Muscle of arm (tissue), 12 donors: ENCODE results near the gene CEP95. TPM values are rescaled to one million over a fixed set of nuclear protein-coding genes. Genes with fewer than 3 reads are reported as not detected.
A peak's percentile ranks its signal among the peaks of the same experiment; 100 is the strongest.
"Not testable (repeated sequence)": the region's sequence is repeated elsewhere in the genome, so short reads cannot be mapped to it uniquely, and the experiment has no call there.

ENCODE experiments used
- DNase-seq: peaks from one replicate; pipeline ENCODE4 v3.0.0-alpha.2; 2013
- polyA plus RNA-seq, 12 donors: library from polyadenylated mRNA; unstranded; fragments of 120-200 nt; gene quantifications; one replicate each; pipeline ENCODE4 v1.2.1, GENCODE V29; 2013; ENCODE audit not compliant: insufficient read length in 12 of 12

Gene CEP95
- polyA plus RNA-seq, 12 donors: 36.0 to 131 (median 56.1) TPM; not detected in 1

DNA sequence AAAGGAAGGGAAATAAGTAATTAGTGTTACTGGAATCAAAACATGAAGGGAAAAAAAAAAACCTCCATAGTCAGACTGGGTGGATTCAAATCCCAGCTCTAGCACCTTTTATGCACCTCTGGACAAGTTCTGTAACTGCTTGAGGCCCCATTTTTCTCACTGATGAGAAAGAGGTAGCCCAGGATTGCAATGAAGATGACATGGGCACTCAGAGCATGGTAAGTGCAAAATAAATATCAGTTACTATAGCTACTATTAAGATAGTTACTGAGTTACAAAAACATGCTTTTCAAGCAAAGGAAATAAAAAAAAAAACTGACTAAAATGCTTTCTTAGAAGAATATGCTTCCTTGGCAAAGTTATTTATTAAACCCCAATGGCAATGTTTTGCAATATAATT is 58.8 kb downstream of the CEP95 start:
- no peak for DNase-seq

DNA sequence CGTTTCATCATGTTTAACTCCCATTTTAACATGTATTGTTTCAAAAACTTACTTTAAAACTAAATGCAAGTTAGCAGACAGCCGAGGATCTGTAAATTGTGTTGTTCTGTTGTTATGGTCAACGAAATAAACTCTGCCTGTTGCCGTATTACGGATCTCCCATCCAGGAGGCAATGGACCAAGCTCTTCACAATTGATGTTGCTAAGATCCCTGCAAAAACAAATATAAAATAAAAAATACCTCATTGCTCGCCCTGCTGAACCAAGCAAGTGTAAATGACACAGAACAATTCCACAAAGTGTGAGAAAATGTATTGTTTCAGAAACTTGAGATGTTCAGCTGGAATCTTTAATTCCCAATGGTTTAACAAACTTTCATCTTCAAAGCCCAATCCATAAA is 65.0 kb downstream of the CEP95 start:
- peak; percentile 83 for DNase-seq

DNA sequence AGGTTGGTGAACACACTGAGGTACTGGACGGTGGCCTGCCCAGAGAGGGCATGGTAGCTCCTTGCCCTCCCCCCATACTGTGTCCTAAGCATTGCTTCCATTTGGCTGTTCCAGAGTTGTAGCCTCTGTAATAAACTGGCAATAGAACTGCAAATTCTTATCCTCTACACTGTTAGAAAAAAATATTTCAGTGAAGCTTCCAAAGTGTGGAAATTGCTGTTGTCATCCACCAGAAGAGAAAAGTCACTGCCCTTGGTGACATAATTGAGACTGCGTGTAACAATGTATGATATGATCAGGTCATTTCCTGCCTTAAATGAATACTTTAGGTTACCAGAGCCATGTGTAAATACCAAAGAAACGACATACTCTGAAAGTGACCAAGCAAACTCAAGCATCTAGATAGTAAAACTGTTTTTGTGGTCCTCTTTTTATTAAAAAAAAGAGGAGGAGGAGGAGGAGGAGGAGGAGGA is 65.9 kb downstream of the CEP95 start:
- DNase-seq: peak; percentile 56

DNA sequence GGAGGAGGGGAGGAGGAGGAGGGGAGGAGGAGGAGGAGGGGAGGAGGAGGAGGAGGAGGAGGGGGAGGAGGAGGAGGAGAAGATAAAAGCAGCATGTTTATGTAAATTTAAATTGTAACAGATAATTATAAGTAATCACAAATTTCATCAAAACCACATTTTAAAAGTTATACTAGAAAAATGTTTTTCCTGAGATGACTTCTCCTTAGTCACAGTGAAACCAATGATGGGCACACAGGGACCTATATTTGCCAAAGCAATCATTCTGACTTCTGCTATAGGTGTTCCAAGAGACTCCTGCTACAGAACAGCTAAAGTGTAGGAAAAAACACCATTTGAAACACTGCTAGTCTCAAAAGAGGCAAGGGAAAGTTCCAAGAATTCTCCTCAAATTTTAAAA is 66.4 kb downstream of the CEP95 start:
- DNase-seq: no peak

DNA sequence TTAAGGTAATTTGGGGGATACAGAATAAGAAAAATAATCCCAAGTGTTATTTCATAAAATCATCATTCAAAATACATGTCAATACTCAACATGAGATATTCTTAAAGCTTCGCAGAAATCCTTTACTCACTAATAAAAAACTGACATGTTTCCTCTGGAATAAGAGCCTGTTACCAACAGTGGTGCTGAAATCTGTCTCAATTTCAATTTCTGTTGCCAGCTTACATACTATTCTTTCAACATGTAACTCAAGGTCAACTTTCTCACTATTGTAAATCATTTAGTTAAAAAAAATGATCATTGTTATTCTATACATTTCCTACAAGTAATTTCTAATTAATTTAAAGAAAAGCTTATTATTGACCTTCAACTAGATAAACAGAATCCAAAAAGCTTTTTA is 67.9 kb downstream of the CEP95 start:
- DNase-seq: no peak

DNA sequence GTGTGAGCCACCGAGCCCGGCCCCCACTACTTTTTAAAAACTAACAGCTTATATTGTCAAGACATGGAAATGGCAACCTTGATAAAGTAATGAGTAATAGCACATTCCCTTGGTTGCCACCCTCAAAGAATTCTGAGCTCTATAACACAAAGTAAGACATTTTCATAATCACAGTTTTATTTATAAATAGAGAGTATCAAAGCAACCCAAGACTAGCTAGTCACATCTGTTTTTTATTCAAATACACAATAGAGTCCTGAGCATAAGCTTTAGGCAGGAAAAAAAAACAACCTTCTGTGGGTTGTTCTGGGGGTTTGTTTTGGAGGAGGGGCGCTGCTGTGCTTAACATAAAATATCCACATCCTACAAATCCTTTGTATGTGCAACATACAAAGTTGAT is 68.7 kb downstream of the CEP95 start:
- DNase-seq: no peak

DNA sequence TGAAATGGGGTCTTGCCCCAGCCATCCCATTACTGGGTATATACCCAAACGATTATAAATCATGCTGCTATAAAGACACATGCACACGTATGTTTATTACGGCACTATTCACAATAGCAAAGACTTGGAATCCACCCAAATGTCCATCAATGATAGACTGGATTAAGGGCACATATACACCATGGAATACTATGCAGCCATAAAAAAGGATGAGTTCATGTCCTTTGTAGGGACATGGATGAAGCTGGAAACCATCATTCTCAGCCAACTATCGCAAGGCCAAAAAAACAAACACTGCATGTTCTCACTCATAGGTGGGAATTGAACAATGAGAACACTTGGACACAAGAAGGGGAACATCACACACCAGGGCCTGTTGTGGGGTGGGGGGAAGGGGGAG is 70.2 kb downstream of the CEP95 start:
- DNase-seq: not testable (repeated sequence)

DNA sequence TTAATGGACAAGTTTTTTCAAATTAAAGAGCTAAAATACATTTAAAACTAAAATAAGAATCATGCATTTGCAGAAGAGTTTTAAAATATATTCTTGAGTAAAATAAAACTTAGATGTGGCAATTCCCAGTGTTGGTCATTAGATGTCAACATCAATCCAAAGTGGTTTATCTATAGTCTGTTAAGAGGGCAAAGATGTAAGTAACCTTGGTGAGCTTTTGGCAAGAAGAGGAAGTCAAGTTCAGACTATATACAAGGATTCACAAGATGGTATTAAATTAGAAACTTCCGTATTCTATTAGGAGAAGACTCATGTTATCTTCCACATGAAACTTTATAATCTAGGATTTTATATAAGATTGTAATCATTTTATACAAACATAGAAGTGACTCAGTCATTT is 73.1 kb downstream of the CEP95 start:
- DNase-seq: no peak

DNA sequence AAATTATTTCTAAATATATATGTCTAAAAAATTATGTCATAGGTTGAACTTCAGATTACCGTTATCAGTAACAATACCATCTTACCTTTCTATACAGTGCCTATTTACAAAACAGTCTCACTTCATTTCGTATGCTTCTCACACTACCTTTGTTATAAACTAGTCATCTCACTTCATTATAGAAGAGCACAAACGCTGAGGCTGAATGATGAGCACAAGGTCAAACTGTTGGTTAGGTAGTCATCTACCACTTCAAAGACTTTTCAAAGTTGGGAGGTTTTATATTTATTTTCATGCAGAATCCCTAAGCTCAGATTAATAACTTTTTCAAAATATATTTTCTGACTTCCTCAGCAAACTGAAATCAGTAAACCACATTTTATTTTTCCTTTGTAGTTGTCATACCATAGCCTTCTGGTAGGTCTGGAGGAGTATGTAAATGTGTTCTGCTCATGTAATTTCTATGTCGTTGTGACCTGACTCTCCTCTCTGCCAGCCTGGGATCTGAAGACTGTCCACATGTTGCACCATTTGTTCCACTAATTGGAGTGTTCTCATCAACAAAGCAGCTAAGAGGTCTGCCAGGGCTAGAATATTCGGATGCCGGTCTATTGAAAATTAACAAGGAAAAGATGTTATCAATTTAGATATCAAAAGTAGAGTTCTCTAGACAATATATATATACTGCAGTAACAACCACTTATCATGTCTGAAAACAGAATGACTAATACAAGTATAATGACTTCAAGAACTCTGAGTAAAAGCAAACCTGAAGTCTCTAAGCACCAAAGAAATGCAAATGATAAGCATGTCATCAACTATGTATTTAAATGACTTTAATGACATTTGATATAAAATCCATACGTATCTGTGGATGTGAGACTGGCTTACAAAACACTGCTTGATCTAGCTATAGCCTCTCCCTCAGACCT is 73.9 kb downstream of the CEP95 start:
- DNase-seq: no peak

DNA sequence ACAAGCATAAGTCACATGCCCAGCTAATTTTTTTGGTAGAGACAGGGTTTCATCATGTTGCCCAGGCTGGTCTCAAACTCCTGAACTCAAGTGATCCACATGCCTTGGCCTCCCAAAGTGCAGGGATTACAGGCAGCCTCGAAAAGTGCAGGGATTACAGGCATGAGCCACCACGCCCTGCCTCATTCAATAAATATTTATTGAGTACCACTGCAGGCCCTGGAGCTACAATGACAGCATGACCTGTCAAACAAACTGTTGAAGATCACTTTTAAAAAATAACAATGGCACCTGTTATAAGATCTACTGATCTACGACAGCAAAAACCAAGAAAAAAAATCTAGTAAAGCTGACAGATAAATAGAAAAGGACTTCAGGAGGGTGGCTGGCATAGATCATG is 76.3 kb downstream of the CEP95 start:
- no peak for DNase-seq

DNA sequence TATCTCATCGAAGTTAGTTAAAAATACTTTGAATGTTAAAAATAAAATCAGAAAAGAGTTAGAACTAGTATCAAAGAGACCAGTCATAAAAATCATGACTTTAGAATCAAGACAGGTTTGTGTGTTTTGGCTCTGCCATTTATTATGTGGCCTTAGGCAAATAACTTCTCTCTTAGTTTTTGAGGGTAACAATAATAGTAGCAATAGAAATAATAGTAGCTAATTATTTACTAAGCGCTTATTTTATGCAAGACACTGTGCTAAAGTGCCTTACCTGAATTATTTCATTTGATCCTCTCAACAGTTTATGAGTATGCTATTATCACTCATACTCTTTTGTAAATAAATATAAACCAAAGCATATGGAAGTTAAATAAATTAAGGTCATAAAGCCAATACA is 78.4 kb downstream of the CEP95 start:
- DNase-seq: no peak

Other genes with a start within 250 kb of the CEP95 start
- 10 to 100 TPM in 11 of 12 donors, not detected in 1; 17.6 to 29.0 (median 21.8) TPM for gene TEX2, start 243.7 kb upstream of the CEP95 start, polyA plus RNA-seq
- 100 to 1,000 TPM in 10 of 12 donors, 10 to 100 TPM in 1, not detected in 1; 57.3 to 238 (median 183) TPM for gene PECAM1, start 116.1 kb upstream of the CEP95 start, polyA plus RNA-seq
- 1 to 10 TPM in 10 of 12 donors, not detected in 2; 1.5 to 8.3 (median 3.7) TPM for gene MILR1, start 57.9 kb upstream of the CEP95 start, polyA plus RNA-seq
- gene POLG2, start 9.9 kb upstream of the CEP95 start, polyA plus RNA-seq: 10 to 100 TPM in 11 of 12 donors, not detected in 1; 16.3 to 41.3 (median 25.5) TPM
- gene DDX5, start 688 bp upstream of the CEP95 start, polyA plus RNA-seq: 100 to 1,000 TPM in 11 of 12 donors, not detected in 1; 322 to 909 (median 477) TPM
- gene SMURF2, start 155.3 kb downstream of the CEP95 start, polyA plus RNA-seq: 10 to 100 TPM in 11 of 12 donors, not detected in 1; 15.4 to 34.8 (median 28.7) TPM